HG03460 (cell line): ENCODE results near the gene LPAR4.
"Not testable (repeated sequence)": the region's sequence is repeated elsewhere in the genome, so short reads cannot be mapped to it uniquely, and the experiment has no call there.

Experiments
- ATAC-seq: cut with Tn5 transposase; IDR thresholded peaks from one replicate; pipeline ENCODE4 v1.9.1; 2021; ENCODE audit not compliant: unreplicated experiment

Gene LPAR4

GRCh38 chrX:78747489-78747888 lies at the start of gene LPAR4:
LPAR4 (plus strand) TSS chrX:78747720; CDS start chrX:78754870, 7,150 bp downstream.
- ATAC-seq, result no peak

- no peak for ATAC-seq
Observed at GRCh38 chrX:78706071-78706470, 41.4 kb upstream of the LPAR4 start.

GRCh38 chrX:78708262-78708661 lies 39.3 kb upstream of the LPAR4 start:
- no peak for ATAC-seq

GRCh38 chrX:78708816-78709215 lies 38.7 kb upstream of the LPAR4 start:
- ATAC-seq, result no peak

GRCh38 chrX:78710171-78710570 lies 37.3 kb upstream of the LPAR4 start:
- ATAC-seq, result no peak

- no peak for ATAC-seq
Observed at GRCh38 chrX:78712336-78712735, 35.2 kb upstream of the LPAR4 start.

GRCh38 chrX:78725287-78725686 lies 22.2 kb upstream of the LPAR4 start:
- no peak for ATAC-seq

- ATAC-seq, result no peak
Observed at GRCh38 chrX:78746496-78746895, 1.0 kb upstream of the LPAR4 start.

GRCh38 chrX:78747971-78748370 lies 451 bp downstream of the LPAR4 start:
- ATAC-seq, result no peak

- ATAC-seq, result no peak
Observed at GRCh38 chrX:78748846-78749245, 1.3 kb downstream of the LPAR4 start.

- ATAC-seq, result no peak
Observed at GRCh38 chrX:78753571-78753970, 6.1 kb downstream of the LPAR4 start.

- peak; percentile 94 for ATAC-seq
Observed at GRCh38 chrX:78754917-78755316, 7.4 kb downstream of the LPAR4 start.

GRCh38 chrX:78759081-78759480 lies 11.6 kb downstream of the LPAR4 start:
- no peak for ATAC-seq

GRCh38 chrX:78769101-78769755 lies 21.7 kb downstream of the LPAR4 start:
- ATAC-seq, result no peak

GRCh38 chrX:78769946-78770345 lies 22.4 kb downstream of the LPAR4 start:
- ATAC-seq, result no peak

- no peak for ATAC-seq
Observed at GRCh38 chrX:78796916-78797315, 49.4 kb downstream of the LPAR4 start.

GRCh38 chrX:78800114-78800513 lies 52.6 kb downstream of the LPAR4 start:
- no peak for ATAC-seq

GRCh38 chrX:78800694-78801093 lies 53.2 kb downstream of the LPAR4 start:
- ATAC-seq, result no peak

GRCh38 chrX:78801522-78801921 lies 54.0 kb downstream of the LPAR4 start:
- no peak for ATAC-seq

- not testable (repeated sequence) for ATAC-seq
Observed at GRCh38 chrX:78802526-78802925, 55.0 kb downstream of the LPAR4 start.
